SK-N-SH (cell line): ENCODE results near the gene SETBP1. TPM values are rescaled to one million over a fixed set of nuclear protein-coding genes. Genes with fewer than 3 reads are reported as not detected.

ENCODE experiments used
- CTCF ChIA-PET: fragments of 300-600, 350-600 bp; formaldehyde crosslinking; extraction: SDS; loops from one replicate; lab custom pipeline; 2021; lab: Yijun Ruan, JAX
- POLR2A ChIA-PET: fragments of 350-600 bp; sonication (Branson Sonifier 250); formaldehyde crosslinking; extraction: SDS; loops from one replicate; lab custom pipeline; 2020; ENCODE audit warnings: antibody characterized with exemption, inconsistent platforms; lab: Yijun Ruan, JAX
- DNase-seq: peaks from one replicate; pipeline ENCODE4 v3.0.0; 2012
- H2AFZ ChIP-seq: fragments of 200-600 bp; sonication (generic); 2 replicates; pipeline ENCODE4 v1.8.1; 2016; ENCODE audit warnings: antibody characterized with exemption, mild to moderate bottlenecking, low read depth
- H3F3A ChIP-seq: fragments of 200-600 bp; sonication (generic); replicated peaks from 2 replicates; pipeline ENCODE3; 2016; ENCODE audit warnings: antibody characterized with exemption, mild to moderate bottlenecking; ENCODE audit not compliant: insufficient read depth
- H3K27ac ChIP-seq, 2 experiments: fragments of 200-500 bp in 1 of 2; fragments of 200-600 bp in 1 of 2; sonication (Bioruptor generic) in 1 of 2; sonication (generic), shearing (Covaris generic) in 1 of 2; 2 replicates each; pipeline versions ENCODE4 v1.5.1 to v1.6.1; 2014 to 2016; ENCODE audit warnings: low read depth in 2 of 2, inconsistent platforms in 1 of 2, low read length in 1 of 2, mild to moderate bottlenecking in 1 of 2, mixed read lengths in 1 of 2
- H3K27me3 ChIP-seq: fragments of 200-600 bp; sonication (generic), shearing (Covaris generic); 2 replicates; pipeline ENCODE4 v1.6.1; 2016; ENCODE audit warnings: mixed run types; ENCODE audit not compliant: insufficient read depth
- H3K36me3 ChIP-seq, 2 experiments: fragments of 200-500 bp in 1 of 2; fragments of 200-600 bp in 1 of 2; sonication (Bioruptor generic) in 1 of 2; sonication (generic) in 1 of 2; replicated peaks in 1 of 2; 2 replicates each; pipeline versions ENCODE3 to v1.5.1; 2014 to 2016; ENCODE audit warnings: low read length in 1 of 2, mild to moderate bottlenecking in 1 of 2; ENCODE audit not compliant: insufficient read depth in 2 of 2, control insufficient read depth in 1 of 2
- H3K4me1 ChIP-seq, 2 experiments: fragments of 200-500 bp in 1 of 2; fragments of 200-600 bp in 1 of 2; sonication (Bioruptor generic) in 1 of 2; sonication (generic), shearing (Covaris generic) in 1 of 2; 2 replicates each; pipeline versions ENCODE4 v1.5.1 to v1.6.1; 2014 to 2016; ENCODE audit warnings: low read depth in 1 of 2, low read length in 1 of 2, mixed run types in 1 of 2; ENCODE audit not compliant: insufficient read depth in 2 of 2, control insufficient read depth in 1 of 2
- H3K4me2 ChIP-seq: fragments of 200-600 bp; sonication (generic), shearing (Covaris generic); 2 replicates; pipeline ENCODE4 v1.6.1; 2017; ENCODE audit warnings: mixed run types
- H3K4me3 ChIP-seq, 2 experiments: fragments of 200-500 bp in 1 of 2; fragments of 200-600 bp in 1 of 2; sonication (Bioruptor generic) in 1 of 2; sonication (generic), shearing (Covaris generic) in 1 of 2; 2 replicates each; pipeline versions ENCODE4 v1.5.1 to v1.8.1; 2014 to 2016; ENCODE audit warnings: low read depth in 2 of 2, inconsistent platforms in 1 of 2, low read length in 1 of 2, mild to moderate bottlenecking in 1 of 2, mixed read lengths in 1 of 2, moderate library complexity in 1 of 2
- H3K79me2 ChIP-seq: fragments of 200-600 bp; sonication (generic); 2 replicates; pipeline ENCODE4 v1.8.1; 2017; ENCODE audit warnings: mild to moderate bottlenecking; ENCODE audit not compliant: insufficient read depth
- H3K9ac ChIP-seq: fragments of 200-600 bp; sonication (generic); 2 replicates; pipeline ENCODE4 v1.6.1; 2017; ENCODE audit warnings: mixed run types
- H3K9me2 ChIP-seq: fragments of 200-600 bp; sonication (generic); 2 replicates; pipeline ENCODE4 v1.6.1; 2017; ENCODE audit warnings: mixed run types
- H3K9me3 ChIP-seq: fragments of 200-600 bp; sonication (generic); 2 replicates; pipeline ENCODE4 v1.6.1; 2017; ENCODE audit warnings: mixed run types, mild to moderate bottlenecking, moderate library complexity
- H4K20me1 ChIP-seq: fragments of 200-600 bp; sonication (generic); 2 replicates; pipeline ENCODE4 v1.6.1; 2017; ENCODE audit warnings: mild to moderate bottlenecking, mixed run types; ENCODE audit not compliant: insufficient read depth
- EP300 ChIP-seq, 2 experiments: IDR thresholded peaks; 2 replicates each; pipeline versions ENCODE4 v1.4.0 to v1.6.1; 2012; ENCODE audit warnings: borderline replicate concordance in 1 of 2, low read depth in 1 of 2, low read length in 1 of 2
- EZH2phosphoT487 ChIP-seq: fragments of 200-600 bp; sonication (generic); IDR thresholded peaks from 2 replicates; pipeline ENCODE4 v1.6.1; 2017; ENCODE audit warnings: low read depth, mixed run types, mild to moderate bottlenecking, antibody characterized with exemption, moderate library complexity, borderline replicate concordance
- FOSL2 ChIP-seq: IDR thresholded peaks from 2 replicates; pipeline ENCODE4 v1.4.0; 2012; ENCODE audit warnings: low read depth, mild to moderate bottlenecking, moderate library complexity, borderline replicate concordance
- FOXM1 ChIP-seq: IDR thresholded peaks from 2 replicates; pipeline ENCODE4 v1.4.0; 2012; ENCODE audit warnings: low read depth, mild to moderate bottlenecking
- GATA2 ChIP-seq: sonication (generic); formaldehyde crosslinking; IDR thresholded peaks from 2 replicates; pipeline ENCODE4 v1.5.0; 2020; ENCODE audit warnings: mild to moderate bottlenecking, missing genetic modification reagents
- JUND ChIP-seq: IDR thresholded peaks from 2 replicates; pipeline ENCODE4 v1.4.0; 2012
- MXI1 ChIP-seq: IDR thresholded peaks from 2 replicates; pipeline ENCODE4 v1.6.1; 2012; ENCODE audit warnings: mild to moderate bottlenecking, low read depth, low read length, improper control_type of control experiment
- NFIC ChIP-seq: IDR thresholded peaks from 2 replicates; pipeline ENCODE4 v1.4.0; 2012; ENCODE audit warnings: borderline replicate concordance
- NRF1 ChIP-seq: IDR thresholded peaks from 2 replicates; pipeline ENCODE4 v1.6.1; 2012; ENCODE audit warnings: low read depth, mild to moderate bottlenecking, low read length
- POLR2AphosphoS5 ChIP-seq: IDR thresholded peaks from 2 replicates; pipeline ENCODE4 v1.6.1; 2012; ENCODE audit warnings: low read depth, low read length
- RAD21 ChIP-seq: IDR thresholded peaks from 2 replicates; pipeline ENCODE4 v1.6.1; 2012; ENCODE audit warnings: mild to moderate bottlenecking, low read length
- RFX5 ChIP-seq: IDR thresholded peaks from 2 replicates; pipeline ENCODE4 v1.6.1; 2012; ENCODE audit warnings: mild to moderate bottlenecking, improper control_type of control experiment, low read length
- RXRA ChIP-seq: IDR thresholded peaks from 2 replicates; pipeline ENCODE4 v1.4.0; 2012; ENCODE audit warnings: low read depth, mild to moderate bottlenecking, borderline replicate concordance
- SMC3 ChIP-seq: IDR thresholded peaks from 2 replicates; pipeline ENCODE4 v1.6.1; 2012; ENCODE audit warnings: low read depth, low read length, improper control_type of control experiment
- TCF12 ChIP-seq: IDR thresholded peaks from 2 replicates; pipeline ENCODE4 v1.4.0; 2012
- TEAD4 ChIP-seq: IDR thresholded peaks from 2 replicates; pipeline ENCODE4 v1.4.0; 2012; ENCODE audit warnings: mild to moderate bottlenecking, borderline replicate concordance; ENCODE audit not compliant: insufficient read depth
- WGBS: methylation state at CpG from one replicate; pipeline ENCODE4 v1.1.6; 2017; ENCODE audit warnings: low lambda C conversion rate; 5-methylcytosine and 5-hydroxymethylcytosine counted together
- polyA plus RNA-seq, 3 experiments: library from polyadenylated mRNA; depleted of rRNA; stranded (reverse); fragments of >200 nt; gene quantifications; 2 replicates each; pipeline ENCODE4 v1.2.3, GENCODE V29; 2012
- TF ChIP-seq, protein P1 (sequence below): fragments of 150-350 bp; IDR thresholded peaks from 2 replicates; pipeline ENCODE4 v1.6.1; 2017; ENCODE audit warnings: antibody characterized with exemption, low read length, low read depth, borderline replicate concordance
- TF ChIP-seq, protein P2 (sequence below): fragments of 150-350 bp; IDR thresholded peaks from 2 replicates; pipeline ENCODE4 v1.6.1; 2016; ENCODE audit warnings: mild to moderate bottlenecking, low read depth, low read length
- TF ChIP-seq, protein P3 (sequence below): IDR thresholded peaks from 2 replicates; pipeline ENCODE4 v1.4.0; 2012; ENCODE audit warnings: low read depth, borderline replicate concordance
- TF ChIP-seq, protein P4 (sequence below): IDR thresholded peaks from 2 replicates; pipeline ENCODE4 v1.4.0; 2012; ENCODE audit warnings: low read depth, borderline replicate concordance
- TF ChIP-seq, protein P5 (sequence below): IDR thresholded peaks from 2 replicates; pipeline ENCODE4 v1.4.0; 2012; ENCODE audit warnings: low read depth
- TF ChIP-seq, protein P6 (sequence below): IDR thresholded peaks from 2 replicates; pipeline ENCODE4; 2012

Gene SETBP1
- polyA plus RNA-seq, 1 of the 3 experiments (the other 2 are of a cell fraction) = 3.0 TPM

DNA sequence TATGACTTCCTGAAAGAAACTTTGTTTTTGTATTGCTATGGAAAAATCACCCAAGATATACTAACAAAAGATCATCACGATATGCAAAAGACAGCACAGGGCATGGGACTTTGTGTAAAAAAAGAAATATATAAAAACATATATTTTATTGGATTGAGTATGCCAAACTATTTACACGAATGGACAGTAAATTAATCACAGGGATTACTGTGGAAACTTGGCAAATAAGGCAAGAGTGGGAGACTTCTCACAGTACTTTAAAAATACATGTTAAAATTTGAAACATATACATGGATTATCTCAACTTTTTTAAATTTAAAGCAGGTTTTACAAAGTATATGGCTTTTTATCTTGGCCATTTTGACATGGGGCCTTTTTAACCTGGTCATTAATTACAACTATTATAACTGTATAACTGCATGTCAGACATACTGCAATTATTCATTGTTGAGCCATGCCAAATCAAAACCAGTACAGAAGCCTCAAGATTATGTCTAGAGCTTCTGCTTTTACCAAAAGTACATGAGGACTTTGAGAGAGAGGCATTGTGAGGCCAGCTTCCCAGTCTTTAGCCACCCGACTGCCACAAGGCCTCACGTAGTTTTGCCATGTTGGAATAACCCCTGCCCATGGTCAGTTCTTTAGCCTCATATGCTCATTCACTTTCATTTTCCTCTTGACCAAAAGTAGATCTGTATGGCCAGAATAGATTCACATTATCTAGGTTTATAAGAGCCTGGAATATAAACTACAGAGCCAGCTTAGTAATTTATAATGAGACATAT, 419.8 kb downstream of the SETBP1 start (continued):
- TF ChIP-seq, protein P1, sequence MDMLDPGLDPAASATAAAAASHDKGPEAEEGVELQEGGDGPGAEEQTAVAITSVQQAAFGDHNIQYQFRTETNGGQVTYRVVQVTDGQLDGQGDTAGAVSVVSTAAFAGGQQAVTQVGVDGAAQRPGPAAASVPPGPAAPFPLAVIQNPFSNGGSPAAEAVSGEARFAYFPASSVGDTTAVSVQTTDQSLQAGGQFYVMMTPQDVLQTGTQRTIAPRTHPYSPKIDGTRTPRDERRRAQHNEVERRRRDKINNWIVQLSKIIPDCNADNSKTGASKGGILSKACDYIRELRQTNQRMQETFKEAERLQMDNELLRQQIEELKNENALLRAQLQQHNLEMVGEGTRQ = no peak
- TF ChIP-seq MXI1 = no peak
- TF ChIP-seq FOSL2 = no peak
- TF ChIP-seq, protein P2, sequence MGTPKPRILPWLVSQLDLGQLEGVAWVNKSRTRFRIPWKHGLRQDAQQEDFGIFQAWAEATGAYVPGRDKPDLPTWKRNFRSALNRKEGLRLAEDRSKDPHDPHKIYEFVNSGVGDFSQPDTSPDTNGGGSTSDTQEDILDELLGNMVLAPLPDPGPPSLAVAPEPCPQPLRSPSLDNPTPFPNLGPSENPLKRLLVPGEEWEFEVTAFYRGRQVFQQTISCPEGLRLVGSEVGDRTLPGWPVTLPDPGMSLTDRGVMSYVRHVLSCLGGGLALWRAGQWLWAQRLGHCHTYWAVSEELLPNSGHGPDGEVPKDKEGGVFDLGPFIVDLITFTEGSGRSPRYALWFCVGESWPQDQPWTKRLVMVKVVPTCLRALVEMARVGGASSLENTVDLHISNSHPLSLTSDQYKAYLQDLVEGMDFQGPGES = no peak

DNA sequence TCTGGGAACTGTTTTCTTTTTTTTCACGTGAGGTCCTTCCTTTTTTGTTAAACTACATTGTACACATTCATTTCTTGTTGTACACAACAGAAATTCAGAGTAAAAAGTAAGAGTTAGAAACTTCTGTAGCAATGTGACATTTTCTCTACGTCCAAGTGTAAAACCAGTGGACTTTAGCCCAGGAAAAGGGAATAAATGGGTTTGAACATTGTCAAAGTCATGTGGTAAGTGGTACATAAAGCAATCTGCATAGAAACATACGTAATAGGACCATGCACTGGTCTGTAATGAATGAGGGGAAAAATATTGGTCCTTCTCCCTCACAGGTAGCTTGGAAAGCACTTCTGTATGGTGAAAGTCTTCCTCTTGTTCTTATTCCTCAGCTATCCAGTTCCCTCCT, 421.4 kb downstream of the SETBP1 start:
- Histone ChIP-seq H3K4me1 (peaks cover 0 to 4% of the 10 kb centered on the region in 2 experiments; a peak in 3 of 4 replicates), H3K9me2 (no peaks in the 10 kb centered on the region), H3K27me3 (no peaks in the 10 kb centered on the region), H3K79me2 (no peaks in the 10 kb centered on the region), H3K9ac (no peak overlapping the region), H3K36me3 (no peaks in the 10 kb centered on the region), H3K4me2 (no peak overlapping the region), H3F3A (no peaks in the 10 kb centered on the region)
- CTCF ChIA-PET = interaction anchor here (1.0 kb wide), 1 partner anchor 282 kb away, joined by 4 read pairs; no protein-coding TSS in a partner anchor
- no peak for TF ChIP-seq TCF12
- TF ChIP-seq, protein P3, sequence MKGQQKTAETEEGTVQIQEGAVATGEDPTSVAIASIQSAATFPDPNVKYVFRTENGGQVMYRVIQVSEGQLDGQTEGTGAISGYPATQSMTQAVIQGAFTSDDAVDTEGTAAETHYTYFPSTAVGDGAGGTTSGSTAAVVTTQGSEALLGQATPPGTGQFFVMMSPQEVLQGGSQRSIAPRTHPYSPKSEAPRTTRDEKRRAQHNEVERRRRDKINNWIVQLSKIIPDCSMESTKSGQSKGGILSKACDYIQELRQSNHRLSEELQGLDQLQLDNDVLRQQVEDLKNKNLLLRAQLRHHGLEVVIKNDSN = no peak
- no peak for TF ChIP-seq RAD21
- no peak for TF ChIP-seq NRF1
- TF ChIP-seq SMC3 = no peak
- TF ChIP-seq, protein P4, sequence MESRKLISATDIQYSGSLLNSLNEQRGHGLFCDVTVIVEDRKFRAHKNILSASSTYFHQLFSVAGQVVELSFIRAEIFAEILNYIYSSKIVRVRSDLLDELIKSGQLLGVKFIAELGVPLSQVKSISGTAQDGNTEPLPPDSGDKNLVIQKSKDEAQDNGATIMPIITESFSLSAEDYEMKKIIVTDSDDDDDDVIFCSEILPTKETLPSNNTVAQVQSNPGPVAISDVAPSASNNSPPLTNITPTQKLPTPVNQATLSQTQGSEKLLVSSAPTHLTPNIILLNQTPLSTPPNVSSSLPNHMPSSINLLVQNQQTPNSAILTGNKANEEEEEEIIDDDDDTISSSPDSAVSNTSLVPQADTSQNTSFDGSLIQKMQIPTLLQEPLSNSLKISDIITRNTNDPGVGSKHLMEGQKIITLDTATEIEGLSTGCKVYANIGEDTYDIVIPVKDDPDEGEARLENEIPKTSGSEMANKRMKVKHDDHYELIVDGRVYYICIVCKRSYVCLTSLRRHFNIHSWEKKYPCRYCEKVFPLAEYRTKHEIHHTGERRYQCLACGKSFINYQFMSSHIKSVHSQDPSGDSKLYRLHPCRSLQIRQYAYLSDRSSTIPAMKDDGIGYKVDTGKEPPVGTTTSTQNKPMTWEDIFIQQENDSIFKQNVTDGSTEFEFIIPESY = no peak
- no peak for TF ChIP-seq NFIC
- TF ChIP-seq, protein P5, sequence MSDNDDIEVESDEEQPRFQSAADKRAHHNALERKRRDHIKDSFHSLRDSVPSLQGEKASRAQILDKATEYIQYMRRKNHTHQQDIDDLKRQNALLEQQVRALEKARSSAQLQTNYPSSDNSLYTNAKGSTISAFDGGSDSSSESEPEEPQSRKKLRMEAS = no peak
- TF ChIP-seq RFX5 = no peak
- TF ChIP-seq TEAD4 = no peak
- no peak for TF ChIP-seq EP300 (IDR thresholded peaks at IDR 0.05; ENCODE audit: borderline replicate concordance in 1 of 2, low read depth in 1 of 2, low read length in 1 of 2)
- TF ChIP-seq FOXM1 = no peak
- no peak for TF ChIP-seq EZH2phosphoT487
- TF ChIP-seq POLR2AphosphoS5 = no peak
- TF ChIP-seq RXRA = no peak
- no peak for TF ChIP-seq GATA2 (CRISPR knock-in tag)
- no peak for TF ChIP-seq JUND
- TF ChIP-seq, protein P2 = no peak
- TF ChIP-seq, protein P6, sequence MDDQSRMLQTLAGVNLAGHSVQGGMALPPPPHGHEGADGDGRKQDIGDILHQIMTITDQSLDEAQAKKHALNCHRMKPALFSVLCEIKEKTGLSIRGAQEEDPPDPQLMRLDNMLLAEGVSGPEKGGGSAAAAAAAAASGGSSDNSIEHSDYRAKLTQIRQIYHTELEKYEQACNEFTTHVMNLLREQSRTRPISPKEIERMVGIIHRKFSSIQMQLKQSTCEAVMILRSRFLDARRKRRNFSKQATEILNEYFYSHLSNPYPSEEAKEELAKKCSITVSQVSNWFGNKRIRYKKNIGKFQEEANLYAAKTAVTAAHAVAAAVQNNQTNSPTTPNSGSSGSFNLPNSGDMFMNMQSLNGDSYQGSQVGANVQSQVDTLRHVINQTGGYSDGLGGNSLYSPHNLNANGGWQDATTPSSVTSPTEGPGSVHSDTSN = no peak
- no peak for TF ChIP-seq MXI1
- TF ChIP-seq, all 33 proteins: peak for 0
- 71% methylated on average over 3 of the region's 3 CpGs for WGBS
- Histone ChIP-seq H3K27ac (no peak overlapping the region), H3K4me3 (no peak overlapping the region), H4K20me1 (no peaks in the 10 kb centered on the region), H2AFZ (no peak overlapping the region), H3K9me3 (no peaks in the 10 kb centered on the region)
- POLR2A ChIA-PET = no interaction called here
- DNase-seq = no peak
